ENCODE measurements around the gene MRGPRE.

The MRGPRE gene

DNA sequence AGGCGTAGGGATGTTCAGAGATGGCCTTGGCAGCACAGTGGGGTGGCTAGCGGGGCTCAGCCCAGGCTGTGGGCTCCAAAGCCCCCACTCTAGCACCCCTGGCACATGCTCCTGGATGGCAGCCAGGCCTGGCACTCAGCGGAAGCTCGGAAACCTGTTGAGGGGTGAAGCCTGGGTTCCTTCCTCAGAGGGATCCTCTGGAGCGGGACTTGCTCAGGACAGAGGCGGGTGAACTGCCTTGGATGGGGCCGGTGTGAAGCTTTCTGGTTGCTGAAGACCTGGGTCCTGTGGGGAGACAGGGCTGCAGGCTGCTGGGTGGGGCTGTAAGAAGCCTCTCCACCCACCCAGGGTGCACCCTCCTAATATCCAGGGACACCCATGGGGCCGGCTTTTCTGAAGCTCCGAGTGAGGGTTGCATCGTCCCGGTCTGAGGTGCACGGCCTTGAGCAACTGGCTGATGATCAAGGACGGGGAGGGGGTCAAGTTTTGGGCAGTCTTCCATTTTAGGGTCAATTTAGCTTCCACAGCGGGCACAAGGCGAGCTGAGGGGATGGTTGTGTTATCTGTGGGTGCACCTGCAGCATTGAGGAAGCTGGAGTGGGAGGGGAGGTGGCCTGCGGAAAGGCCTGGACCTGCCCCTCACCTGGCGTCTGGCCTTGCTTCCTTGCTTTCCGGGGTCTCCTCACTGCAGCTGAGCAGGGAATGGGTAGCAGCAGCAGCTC is 5.2 kb downstream of the MRGPRE start:
- no peak for DNase-seq

- no peak for DNase-seq
Observed at GRCh38 chr11:3225826-3226750, 6.1 kb downstream of the MRGPRE start.

- DNase-seq: no peak
Observed at GRCh38 chr11:3225159-3225758, 7.0 kb downstream of the MRGPRE start.

- DNase-seq: no peak
Observed at GRCh38 chr11:3224401-3225057, 7.7 kb downstream of the MRGPRE start.

DNA sequence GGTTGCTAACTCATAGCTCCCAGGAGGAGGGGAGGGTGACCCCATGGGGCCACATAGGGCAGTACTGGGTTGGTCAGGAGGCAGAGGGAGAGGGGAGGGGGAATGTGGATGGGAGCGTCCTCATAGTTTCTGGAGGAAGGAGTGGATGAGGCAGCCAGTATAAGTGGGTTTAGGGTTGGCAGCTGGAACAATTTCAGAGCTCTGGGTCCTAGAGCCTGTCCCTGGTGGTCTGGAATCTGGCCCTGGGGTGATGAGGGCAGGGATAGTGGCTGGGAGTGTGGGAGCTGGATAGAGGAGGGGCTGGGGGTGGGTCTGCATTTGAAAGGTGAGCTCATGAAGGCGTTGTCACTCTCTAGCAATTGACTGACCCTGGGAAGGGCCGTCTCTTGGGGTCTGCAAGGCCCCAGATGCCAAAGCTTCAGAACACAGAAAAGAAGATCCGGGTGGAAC is 8.3 kb downstream of the MRGPRE start:
- no peak for DNase-seq

- DNase-seq: no peak
Observed at GRCh38 chr11:3222941-3223915, 9.0 kb downstream of the MRGPRE start.

- DNase-seq: no peak
Observed at GRCh38 chr11:3222003-3222855, 10.0 kb downstream of the MRGPRE start.

DNA sequence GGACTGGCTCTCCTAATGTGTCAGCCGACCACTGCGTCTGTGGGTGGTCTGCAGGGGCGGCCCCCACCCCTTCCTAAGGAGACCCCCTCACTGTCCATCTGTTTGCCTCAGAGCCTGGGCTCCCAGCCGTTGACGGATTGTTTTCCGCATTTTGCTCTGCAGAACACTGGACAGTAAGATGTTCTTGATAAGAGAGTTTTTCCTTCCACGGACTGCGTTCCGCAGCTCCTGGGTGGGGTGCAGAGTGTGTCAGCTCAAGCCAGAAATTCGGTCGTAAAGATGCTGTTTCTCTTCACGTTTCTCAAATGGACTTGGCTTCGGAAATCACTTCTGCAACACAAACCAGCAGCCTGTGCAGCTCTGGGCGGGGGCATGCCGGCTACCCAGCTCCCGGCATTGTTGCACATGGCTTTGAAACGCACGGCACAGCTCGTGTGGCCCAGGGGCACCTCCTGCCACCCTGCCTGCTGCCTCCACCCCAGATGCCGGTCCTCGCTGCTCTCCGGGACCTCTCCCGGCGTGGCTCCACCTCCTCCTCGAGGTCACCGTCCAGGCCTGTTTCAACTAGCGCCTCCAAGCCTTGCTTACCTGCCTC is 10.7 kb downstream of the MRGPRE start:
- no peak for DNase-seq

DNA sequence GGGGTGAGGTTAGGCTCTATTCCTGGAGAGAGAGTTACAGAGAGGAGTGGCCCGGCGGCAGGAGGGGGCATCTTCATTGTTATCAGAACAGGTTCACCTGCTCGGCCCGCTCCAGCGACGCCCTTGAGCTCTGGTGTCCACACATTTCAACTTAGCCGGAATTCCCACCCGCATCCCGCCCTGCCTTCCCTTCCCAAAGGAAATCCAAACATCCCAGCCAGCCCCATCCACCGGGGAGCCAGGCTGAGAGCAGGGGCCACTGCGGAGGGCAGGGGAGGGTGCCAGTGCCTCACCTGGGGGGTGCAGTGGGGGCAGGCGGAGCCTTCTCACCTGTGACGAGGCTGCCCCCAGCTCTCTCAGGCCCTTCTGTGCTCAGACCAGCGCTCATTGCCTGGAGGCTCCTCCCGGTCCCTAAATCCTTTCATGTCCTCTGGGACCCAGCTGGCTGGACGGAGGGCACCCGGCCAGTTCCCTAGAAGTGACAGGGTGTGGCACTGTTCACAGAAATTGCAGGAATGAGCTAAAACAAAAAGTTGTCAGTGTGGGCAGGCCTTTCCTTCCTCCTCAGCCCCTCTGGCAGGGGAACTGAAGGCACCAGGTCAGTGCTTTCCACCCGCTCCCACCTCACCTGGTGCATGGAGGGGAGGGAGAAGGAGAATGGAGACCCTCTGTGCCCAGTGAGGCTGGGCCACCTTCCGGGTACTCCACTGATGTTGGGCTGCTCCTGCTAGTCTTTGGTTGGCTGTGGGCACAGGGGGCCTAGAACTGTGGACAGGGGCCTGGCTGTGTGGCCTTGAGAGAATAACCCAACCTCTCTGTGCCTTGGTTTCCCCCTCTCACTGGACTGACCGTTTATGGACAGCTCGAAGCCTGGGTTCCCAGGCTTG is 11.5 kb downstream of the MRGPRE start:
- DNase-seq: no peak

- DNase-seq: no peak
Observed at GRCh38 chr11:3220101-3220500, 12.1 kb downstream of the MRGPRE start.

- DNase-seq: no peak
Observed at GRCh38 chr11:3219281-3219892, 12.8 kb downstream of the MRGPRE start.

GRCh38 chr11:3218483-3219280 is 13.5 kb downstream of the MRGPRE start, which contains the start of gene MRGPRG:
Gene MRGPRG (minus strand): TSS chr11:3218813. CDS start chr11:3218813, 0 bp downstream.
- no peak for DNase-seq

DNA sequence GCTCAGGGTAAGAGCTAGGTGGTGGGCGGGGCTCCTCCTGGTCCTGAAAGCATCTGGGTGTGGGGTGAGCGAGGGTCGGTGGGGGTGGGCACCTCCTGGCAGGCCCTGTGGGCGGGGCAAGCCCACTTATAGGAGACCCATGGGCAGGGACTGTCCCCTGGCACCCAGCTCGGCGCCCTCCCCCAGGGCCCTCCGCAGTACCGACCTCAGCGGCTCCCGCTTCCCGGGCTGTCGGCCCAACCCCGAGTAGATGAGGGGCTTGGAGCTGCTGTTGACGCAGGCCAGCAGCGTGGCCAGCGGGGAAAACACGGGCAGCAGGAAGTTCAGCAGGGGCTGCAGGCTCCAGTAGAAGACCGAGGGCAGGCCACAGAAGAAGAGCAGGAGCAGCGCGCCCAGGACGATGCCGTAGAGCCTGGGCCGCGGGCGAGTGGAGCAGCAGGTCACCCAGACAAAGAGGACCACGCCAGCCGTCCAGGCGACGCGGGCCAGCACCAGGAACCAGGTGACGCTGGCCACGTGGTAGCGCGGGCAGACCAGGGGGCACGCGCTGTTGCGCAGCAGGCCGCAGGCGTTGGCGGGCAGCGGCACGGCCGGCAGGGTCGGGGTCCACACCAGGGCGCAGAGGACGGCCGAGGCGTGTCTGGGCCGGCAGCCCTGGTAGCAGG is 14.3 kb downstream of the MRGPRE start:
- no peak for DNase-seq

DNA sequence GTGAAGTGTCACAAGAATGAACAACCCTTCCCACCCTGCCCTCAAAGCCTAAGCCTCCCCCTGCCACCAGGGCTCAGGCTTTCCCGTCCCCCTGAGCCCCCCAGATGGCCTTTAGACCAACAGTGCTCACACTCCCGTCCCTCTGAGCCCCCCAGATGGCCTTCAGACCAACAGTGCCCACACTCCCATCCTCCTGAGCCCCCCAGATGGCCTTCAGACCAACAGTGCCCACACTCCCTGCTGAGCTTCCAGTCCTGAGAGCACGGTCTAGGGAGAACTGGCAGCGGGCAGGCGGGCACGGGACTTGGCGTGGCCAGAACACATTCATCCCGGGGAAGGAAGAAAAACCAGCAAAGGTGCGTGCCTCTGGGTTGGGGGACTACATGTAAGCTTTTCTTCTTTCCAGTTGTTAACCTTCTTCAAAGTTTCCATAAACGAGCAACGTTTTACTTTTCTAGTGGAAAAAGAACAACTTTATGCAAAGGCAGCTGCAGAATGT is 16.1 kb downstream of the MRGPRE start:
- DNase-seq: no peak

DNA sequence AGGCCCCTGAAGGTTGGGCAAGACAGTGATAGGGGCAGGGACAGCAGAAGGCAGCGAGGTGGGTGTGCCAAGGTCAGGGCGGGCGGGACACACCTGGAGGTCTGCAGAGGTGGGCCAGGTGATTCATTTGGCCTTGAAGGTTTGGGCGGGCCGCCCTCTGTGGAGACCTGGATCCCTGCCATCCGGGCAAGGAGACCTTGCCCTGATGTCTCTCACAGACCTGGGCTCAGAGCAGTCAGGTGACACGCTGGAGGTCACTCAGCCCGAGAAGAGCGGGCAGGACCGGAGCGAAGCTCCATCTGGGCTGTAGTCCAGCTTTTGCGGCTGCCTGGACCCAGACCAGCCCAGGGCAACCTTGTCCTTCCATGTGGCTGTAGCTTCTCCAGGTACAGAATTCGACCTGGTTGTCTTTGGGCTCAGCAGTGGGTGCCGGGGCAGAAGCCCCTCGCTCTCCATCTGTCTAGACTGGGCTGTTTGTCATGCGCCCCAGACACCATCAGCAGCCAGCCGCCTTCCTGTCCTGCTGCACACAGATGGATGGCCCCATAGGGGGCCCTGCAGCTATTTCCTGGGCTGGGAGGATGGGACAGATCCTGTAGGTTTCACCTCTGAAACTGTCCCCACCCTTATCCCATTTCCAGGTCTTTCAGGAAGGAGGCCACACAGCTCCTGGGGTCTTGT is 16.7 kb downstream of the MRGPRE start:
- no peak for DNase-seq

DNA sequence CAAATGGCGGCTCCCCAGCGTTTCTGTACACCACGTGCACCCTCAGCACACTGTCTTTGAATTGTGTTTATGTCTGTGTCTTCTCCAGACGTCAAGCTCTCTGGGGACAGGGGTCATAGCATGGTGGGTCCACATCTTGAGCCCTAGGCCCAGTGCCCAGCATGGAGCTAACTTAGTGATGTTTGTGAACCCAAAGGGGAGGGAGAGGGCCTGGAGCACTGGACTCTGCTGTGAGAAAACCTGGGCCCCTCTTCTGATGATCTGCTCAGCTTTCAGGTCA is 17.9 kb downstream of the MRGPRE start:
- no peak for DNase-seq

Data from NCI-H1436 (cell line).